NCI-H510A (cell line): ENCODE results near the gene TRIP10.
"Not testable (repeated sequence)": the region's sequence is repeated elsewhere in the genome, so short reads cannot be mapped to it uniquely, and the experiment has no call there.

Source experiments
- DNase-seq: peaks from one replicate; lab custom pipeline; 2025; lab: John Stamatoyannopoulos, UW

TRIP10 gene

DNA sequence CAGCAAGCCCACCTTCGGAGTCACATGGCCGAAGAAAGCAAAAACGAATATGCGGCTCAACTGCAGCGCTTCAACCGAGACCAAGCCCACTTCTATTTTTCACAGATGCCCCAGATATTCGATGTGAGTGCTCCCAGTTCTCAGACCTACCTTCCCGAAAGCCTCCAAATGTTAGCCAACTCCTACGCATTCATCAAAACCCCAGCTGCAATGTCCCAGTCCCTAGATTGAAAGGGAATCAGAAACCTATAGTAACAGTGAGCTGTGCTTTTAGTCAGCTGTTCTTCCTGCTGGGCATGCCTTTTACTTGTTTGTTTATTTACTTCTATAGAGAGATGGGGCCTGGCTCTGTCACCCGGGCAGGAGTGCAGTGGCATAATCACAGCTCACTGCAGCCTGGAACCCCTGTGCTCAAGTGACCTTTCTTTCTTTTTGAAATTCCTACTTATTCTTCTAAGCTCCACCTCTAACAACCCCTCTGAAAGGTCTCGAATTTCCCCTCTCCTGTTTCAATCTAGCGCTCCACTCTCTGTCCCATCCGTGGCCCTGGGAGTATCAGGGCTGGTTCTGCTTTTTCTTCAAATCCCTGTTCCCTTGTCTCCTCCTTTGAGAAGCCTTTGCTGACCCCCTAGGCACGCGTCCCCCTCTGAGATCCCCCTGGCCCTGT is 4.4 kb downstream of the TRIP10 start:
- DNase-seq = no peak

DNA sequence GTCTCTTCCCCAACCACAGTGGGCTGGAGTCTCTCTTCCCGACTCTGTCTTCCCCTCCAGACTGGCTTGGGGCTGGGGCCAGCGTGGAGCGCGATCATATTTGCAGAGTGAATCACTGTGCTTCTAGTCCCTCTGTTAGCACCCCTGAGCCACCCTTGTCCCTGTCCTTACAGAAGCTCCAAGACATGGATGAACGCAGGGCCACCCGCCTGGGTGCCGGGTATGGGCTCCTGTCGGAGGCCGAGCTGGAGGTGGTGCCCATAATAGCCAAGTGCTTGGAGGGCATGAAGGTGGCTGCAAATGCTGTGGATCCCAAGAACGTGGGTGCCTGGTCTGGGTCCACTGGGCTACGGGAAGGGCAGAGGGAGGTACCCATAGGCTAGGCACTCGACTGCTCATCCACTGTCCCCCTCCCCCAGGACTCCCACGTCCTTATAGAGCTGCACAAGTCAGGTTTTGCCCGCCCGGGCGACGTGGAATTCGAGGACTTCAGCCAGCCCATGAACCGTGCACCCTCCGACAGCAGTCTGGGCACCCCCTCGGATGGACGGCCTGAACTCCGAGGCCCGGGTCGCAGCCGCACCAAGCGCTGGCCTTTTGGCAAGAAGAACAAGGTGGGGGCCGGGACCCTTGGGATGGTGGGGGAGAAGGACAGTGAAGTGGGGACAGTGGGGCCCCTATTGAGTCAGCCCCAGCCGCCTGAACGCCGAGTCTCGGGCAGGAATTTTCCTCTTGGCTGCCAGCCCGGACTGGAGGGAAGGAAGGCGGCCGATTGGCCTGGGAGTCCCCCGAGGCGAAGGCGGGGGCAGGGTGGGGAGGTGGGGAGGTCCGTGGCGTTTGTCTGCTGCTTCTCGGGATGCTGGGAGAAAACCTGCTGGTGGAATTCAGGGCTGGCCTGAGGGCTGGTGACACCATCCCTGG is 5.2 kb downstream of the TRIP10 start:
- no peak for DNase-seq

DNA sequence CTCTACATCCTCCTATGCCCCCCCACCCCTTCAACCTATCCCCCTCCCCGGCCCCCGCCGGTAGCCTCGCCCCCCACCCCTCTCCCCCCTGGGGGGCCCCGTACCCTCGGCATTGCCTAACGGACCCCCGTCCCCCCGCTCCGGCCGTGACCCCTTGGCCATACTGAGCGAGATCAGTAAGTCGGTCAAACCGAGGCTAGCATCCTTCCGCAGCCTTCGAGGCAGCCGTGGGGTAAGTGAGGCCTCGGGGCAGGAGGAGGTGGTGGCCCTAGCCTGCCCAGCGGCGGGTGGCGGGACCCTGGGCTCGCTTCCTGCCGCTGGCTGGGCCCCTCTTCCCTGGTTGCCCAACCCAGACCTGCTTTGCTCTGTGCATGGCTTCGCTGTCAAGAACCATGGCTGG is 6.5 kb downstream of the TRIP10 start:
- DNase-seq = no peak

DNA sequence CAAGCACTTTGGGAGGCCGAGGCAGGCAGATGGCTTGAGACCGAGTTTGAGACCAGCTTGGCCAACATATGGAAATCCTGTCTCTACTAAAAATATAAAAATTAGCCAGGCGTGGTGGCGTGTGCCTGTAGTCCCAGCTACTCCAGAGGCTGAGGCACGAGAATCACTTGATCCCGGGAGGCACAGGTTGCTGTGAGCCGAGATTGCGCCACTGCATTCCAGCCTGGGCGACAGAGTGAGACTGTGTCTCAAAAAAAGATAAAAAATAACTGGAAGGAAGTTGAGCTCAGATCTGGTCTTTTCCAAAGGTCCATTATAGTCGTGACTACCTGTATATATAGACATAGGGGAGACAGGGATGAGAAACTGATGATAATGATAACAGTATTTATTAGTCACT is 9.1 kb downstream of the TRIP10 start:
- DNase-seq = not testable (repeated sequence)

DNA sequence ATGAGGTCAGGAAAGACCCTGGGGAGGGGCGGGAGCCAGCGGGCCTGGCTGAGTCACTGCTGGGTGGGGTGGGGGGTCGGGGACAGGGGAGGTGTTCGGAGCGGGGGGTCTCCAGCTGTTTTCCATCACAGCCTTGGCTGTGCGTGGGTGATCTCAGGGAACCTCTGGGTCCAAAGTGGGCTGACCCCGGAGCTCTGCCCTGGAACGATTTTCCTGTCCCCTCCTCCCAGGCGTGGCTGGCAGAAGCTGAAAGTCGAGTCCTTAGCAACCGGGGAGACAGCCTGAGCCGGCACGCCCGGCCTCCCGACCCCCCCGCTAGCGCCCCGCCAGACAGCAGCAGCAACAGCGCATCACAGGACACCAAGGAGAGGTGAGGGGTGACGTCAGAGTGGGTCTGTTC is 10.6 kb downstream of the TRIP10 start:
- DNase-seq = no peak

DNA sequence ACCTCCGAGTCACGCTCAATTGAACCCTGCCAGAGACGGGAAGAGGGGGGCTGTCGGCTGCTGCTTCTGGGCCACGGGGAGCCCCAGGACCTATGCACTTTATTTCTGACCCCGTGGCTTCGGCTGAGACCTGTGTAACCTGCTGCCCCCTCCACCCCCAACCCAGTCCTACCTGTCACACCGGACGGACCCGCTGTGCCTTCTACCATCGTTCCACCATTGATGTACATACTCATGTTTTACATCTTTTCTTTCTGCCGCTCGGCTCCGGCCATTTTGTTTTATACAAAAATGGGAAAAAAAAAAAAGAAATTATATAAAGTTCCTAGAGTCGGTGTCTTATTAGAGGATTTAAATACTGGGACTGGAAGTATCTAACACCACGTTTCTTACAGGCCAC is 11.7 kb downstream of the TRIP10 start:
- no peak for DNase-seq

DNA sequence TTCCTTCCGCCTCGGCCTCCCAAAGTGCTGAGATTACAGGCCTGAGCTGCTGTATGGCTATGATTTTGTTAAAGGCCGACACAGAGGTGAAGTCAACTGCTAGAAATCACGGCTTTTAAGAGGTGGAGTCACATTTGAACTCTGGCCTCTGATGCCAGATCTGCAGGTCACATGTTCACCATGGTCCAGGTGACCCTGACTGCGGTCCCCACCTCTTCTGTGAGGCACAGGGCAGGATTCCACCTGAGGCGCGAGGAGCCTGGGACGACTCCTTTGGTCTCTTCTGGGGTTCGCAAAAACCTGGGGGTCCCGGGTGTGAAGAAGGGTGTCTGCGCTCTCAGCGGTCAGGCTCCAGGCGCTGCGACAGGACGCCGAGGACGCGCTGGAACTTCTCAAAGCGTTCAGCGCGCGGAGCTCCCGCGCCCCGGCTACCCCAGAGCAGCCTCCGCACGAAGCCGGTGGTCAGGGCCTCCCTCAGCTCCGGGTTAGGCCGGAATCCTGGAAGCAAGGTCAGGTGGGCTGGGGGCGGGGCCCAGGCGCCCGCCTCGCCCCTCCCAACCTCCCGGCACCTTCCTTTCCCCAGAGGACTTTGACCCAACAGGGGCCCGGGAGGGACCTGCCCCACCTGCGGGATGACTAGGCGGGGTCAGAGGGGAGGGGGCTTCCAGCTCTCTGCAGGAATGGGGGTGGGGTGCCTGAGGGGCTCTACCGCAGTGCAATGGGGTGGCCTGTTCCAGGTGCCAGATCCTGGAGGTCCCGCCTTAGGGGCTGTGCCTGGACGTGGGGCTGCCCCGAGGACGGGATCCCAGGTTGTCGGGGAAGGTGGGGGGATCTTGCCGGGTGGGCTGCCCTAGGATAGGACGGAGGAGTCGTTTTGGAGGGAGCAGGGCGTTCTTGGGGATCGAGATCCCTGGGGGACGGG is 13.0 kb downstream of the TRIP10 start:
- DNase-seq = no peak

DNA sequence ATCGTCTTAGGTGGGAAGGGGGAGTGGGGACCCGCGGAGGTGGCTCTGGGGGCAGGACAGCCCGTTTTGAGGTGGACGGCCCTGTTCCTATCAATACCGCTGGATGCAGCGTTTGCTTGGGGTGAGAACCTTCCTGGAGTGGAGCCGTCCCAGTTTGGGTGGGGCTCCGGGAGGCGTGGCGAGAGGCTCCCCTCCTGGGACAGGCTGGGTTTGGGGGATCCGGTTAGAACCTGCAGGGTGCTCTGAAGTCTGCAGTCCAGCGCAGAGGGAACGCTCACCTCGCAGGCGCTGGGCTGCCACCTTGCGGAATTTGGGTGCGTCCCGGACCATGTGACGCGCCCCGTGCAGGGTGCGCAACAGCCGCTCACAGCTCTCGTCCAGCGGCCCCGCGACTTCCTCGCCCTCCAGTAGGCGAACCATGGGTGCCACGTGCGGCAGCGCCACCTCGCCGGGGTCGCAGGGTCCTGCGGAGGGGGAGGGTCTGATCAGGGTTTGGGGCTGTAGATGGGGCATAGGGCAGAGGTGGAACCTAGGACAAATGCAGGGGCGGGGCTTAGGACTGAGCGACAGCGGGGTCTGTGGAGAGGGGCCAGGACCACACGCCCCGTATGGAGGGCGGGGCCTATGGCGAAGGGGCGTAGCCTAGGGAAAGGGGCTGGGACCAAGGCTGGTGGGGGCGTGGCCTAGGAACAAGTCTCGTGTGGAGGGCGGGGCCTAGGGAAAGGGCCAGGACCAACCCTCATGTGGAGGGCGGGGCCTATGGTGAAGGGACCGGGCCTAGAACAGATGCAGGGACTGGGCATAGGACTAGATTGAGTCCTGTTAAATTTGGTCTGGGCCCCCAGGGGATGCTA is 13.9 kb downstream of the TRIP10 start:
- no peak for DNase-seq

DNA sequence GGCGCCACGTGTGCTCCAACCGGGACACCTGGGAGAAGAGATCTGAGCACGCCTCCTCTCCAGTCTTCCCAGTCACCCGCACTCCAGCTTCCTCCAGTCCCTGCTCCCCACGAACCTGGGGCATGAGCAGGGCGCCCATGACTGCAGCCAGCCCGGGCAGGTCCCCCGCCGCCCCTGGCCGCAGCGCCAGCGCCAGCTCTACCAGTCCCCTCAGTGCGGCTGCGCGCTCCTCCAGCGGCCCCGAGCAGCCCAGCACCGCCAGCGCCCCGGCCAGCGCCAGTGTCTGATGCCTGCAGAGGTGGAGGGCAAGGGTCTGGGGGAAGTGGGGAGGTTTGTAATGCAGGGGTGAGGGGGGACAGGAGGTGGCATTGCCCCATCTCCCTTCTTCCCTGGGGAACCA is 14.7 kb downstream of the TRIP10 start:
- DNase-seq = no peak

DNA sequence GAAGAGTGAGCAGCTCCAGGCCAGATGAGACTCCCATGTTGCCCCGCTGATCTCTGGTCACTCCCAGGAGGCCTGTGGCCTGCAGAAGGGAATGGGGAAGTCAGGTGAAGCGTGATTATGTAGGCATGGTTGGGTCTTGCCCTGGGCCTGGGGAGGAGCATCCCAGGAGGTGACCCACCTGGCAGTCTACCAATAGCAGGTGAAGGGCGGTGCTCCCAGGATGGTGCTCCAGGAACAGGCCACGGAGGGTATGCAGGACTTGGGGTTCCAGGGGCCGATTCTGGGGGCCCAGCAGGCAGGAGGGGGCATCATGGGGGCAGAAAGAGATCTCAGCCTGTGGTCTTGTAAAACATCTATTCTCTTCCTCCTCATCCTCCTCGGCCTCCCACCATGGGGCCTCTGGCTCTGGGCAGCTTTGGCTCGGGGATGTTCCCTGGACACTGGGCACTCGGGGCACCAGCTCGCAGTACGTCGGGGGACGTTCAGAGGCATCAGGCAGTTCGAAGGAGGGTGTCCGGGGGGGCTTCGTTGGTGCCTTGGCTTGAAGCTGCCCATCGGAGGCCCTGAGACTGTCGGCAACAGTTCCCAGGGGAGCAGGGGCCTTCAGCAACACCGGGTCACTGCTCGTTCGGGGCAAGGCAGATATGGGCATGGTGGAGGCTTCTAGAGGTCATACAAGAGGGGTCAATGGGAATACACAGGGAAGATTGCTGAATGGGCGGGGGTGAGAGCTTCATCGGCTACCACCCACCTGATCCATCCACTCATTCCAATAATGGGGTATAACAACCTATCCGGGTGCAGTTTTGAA is 15.4 kb downstream of the TRIP10 start:
- DNase-seq = no peak

DNA sequence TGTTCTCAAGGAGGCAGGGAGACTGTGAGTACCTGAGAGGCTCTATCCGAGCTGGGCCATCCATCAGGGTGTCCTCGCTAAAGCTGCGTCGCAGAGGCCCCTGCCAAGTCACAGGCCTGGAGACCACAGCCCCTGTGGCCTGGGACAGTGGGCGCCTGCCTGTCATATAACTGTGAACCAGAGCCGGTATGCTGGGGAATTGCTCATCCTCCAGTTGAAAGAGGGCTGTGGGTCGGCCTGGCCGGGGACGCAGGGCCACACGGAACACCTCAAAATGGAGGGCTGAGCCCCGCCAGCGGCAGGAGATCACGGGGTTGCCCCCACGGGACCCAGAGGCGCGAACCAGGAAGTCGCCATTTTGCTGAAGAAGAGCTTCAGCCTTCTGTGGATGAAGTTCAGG is 21.1 kb downstream of the TRIP10 start:
- no peak for DNase-seq

DNA sequence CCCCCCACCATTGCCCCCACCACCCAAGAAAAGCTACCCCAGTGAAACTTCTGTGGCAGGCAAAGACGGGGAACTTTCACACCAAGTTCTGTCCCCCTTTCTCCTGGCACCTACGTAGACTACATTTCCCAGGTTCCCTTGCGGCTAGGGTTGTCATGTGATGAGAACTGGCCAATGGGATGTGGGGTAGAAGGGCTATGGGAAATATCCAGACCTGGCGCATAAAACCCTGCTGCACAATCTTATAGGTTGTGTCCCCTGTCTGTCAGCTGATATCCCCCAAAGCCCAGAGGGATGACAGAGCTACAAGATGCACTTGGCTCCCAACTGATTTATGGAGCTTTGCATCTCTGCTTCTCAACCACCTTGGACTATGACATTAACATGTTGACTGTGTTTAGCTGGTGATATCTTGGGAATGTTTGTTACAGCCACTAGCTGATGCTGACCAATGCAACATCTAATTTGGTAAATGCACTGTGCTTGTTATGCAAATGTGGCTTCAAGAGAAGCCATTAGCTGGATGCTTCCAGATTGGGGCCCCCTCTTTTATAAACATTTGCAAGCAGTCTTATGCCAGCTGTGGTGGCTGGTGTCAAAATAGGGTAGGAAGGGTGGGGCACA is 21.7 kb downstream of the TRIP10 start:
- no peak for DNase-seq

DNA sequence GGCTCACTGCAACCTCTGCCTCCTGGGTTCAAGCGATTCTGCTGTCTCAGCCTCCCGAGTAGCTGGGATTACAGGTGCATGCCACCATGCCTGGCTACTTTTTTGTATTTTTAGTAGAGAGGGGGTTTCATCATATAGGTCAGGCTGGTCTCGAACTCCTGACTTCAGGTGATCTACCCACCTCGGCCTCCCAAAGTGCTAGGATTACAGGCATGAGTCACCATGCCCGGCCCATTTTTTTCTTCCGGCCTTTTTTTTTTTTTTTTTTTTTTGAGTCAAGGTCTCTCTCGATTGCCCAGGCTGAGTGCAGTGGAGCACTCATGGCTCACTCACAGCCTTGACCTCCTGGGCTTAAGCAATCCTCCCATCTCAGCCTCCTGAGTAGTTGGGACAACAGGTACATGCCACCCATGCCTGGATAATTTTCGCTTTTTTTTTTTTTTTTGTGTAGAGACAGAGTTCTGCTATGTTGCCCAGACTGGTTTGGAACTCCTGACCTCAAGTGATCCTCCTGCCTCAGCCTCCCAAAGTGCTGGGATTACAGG is 22.8 kb downstream of the TRIP10 start:
- DNase-seq = not testable (repeated sequence)

DNA sequence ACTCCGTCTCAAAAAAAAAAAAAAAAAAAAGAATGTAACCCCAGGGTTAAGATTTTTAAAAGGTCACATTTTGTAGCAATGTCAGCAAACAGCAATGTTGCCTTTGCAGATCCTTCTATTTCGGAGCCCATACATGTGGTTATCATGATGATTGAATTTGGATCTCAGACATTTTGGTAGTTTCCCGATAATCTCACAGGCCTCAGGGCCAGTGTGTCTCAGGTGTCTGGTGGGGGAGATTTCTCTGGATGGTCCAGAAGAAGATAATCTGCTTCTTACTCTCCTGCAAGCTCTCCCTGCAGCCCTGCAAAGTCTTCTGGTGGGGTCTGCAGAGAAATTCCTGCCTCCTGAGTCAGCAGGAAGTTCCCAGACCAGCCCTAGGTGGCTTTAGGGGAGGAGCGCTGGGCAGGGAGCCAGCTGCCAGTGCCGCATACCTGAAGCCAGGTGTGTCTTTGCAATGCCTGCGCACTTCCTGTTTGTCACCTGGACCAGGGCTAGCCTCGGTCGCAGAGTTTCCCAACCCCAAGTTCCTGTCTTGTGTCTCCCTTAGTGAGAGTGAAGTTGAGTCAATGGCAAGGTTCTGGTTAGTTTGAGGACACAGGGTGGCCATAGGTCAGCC is 26.4 kb downstream of the TRIP10 start:
- peak; percentile 44 for DNase-seq

DNA sequence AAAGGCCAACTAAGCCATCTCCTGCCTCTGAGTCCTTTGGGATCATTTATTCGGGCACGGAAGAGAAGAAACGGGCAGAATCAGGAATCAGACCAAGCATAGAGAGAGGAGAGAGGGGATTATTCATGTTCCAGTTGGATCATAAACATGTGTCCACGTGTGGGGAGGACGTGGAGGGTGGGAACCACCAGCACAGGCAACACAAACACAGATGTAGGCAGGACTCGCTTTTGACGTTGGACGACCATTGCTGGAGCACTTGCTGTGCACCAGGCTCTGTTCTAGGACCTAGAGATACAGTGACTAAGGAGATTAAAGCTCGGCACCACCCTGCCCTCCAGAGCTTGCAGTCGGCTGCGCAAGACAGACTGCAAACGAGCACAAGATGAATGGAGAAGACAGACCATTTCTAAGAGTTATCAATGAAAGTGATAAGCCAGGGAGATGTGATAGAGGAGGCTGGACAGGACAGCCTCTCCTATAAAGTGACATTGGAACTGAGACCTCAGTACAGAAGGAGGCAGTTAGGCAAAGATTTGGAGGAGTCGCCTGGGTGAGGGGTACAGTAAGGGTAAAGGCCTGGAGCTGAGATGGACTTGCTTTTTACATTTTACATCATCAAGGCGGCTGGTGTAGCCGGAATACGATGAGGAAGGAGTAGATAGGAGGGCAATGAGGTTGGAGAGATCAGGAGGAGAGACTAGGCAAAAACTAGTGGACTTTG is 27.0 kb downstream of the TRIP10 start:
- DNase-seq = no peak

DNA sequence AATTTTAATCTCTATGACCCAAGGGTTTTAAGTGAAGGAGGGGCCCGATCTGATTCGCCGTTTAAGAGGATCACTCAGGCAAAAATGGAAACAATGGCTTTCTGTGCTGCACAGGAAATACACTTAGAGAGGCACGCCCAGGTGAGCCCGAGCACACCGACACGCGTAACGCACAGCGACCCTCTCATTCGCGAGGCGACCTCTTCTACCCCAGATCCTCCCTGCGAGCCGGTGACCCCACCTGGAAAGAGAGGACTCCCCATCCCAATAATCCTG is 27.5 kb downstream of the TRIP10 start:
- no peak for DNase-seq

DNA sequence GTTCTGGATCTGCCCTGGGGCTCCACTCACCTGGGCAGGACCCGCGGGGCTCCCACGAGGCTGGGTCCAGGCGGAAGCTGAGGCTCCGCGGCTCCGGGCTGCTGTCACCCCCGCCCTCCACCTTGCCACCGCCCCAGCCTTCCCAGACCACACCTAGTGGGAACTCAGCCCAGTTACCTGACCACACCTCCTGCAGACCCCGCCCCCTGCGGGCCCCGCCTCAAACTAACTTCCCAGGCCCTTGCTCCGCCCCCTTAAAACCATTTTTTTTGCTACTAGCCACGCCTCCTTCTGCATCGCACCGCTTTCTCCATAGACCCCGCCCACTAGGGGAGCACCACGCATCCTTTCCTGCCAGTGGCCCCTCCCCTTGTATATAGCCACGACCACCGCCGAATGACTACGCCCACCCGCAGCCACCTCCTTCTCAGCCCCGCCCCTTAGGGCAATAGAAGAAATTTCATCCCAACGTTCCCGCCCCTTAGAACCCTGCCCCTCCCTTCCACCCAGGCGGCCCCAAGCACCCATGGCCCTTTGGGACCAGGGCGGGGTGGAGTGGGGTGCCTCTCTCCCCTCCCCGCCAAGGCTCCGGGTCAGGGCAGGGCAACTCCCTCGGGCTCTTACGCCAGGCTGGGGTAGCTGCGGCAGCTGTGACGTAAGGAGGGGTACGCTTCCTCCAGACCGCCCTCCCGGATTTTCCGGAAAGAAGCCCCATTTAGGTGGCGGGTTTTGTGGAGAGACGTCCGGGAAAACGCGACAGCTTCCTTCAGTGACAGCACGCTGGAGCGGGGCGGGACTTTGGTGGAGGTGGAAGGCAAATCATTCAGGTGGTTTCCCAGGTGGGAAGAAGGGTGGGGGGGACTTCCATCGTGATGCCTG is 28.1 kb downstream of the TRIP10 start, which contains the start of gene SH2D3A:
SH2D3A (minus strand) TSS at position 79 of the 879 bp plus-strand sequence. CDS start 3,687 bp downstream, outside the sequence.
- no peak for DNase-seq
